GM12878 (cell line): ENCODE results near the gene PROC. TPM values are rescaled to one million over a fixed set of nuclear protein-coding genes. Genes with fewer than 3 reads are reported as not detected.

Source experiments
- ATAC-seq: fragments of 200-7000 bp; cut with Tn5 transposase; 3 replicates; pipeline ENCODE4 v1.9.1; 2020; ENCODE audit warnings: mild to moderate bottlenecking, moderate library complexity
- BruUV-seq: library from RNA; stranded (reverse); fragments of 400-500 nt; replicated peaks from 2 replicates; lab custom pipeline; 2021; lab: Mats Ljungman, UMichigan
- CTCF ChIA-PET: fragments of 300-600 bp; sonication (Branson Sonifier 250); formaldehyde crosslinking; extraction: SDS; loops from one replicate; lab custom pipeline; 2021; ENCODE audit warnings: inconsistent platforms; lab: Yijun Ruan, JAX
- POLR2A ChIA-PET: fragments of 350-600 bp; formaldehyde crosslinking; extraction: SDS; loops from one replicate; lab custom pipeline; 2021; ENCODE audit warnings: inconsistent platforms; lab: Charles Lee
- RAD21 ChIA-PET: fragments of 300-600 bp; sonication (Branson Sonifier 250); formaldehyde crosslinking; loops from one replicate; lab custom pipeline; 2023; ENCODE audit warnings: antibody characterized with exemption; ENCODE audit not compliant: unreplicated experiment; lab: Charles Lee
- SMC1A ChIA-PET: fragments of 300-600 bp; sonication (Branson Sonifier 250); formaldehyde crosslinking; loops from one replicate; lab custom pipeline; 2023; ENCODE audit not compliant: unreplicated experiment, uncharacterized antibody; lab: Charles Lee
- DNase-seq: peaks from one replicate; pipeline ENCODE4 v3.0.0-alpha.2; 2011; ENCODE audit warnings: low read depth, low spot score
- FAIRE-seq: peaks from 3 replicates; lab custom pipeline; 2011; peaks lifted over from hg19 to GRCh38; lab: Jason Lieb, UNC
- H2AFZ ChIP-seq: 2 replicates; pipeline ENCODE4 v1.6.0; 2011; ENCODE audit warnings: low read depth, low read length, control low read depth; ENCODE audit not compliant: control insufficient read depth
- H3K27ac ChIP-seq: 2 replicates; pipeline ENCODE4 v1.5.1; 2011; ENCODE audit warnings: control low read depth; ENCODE audit not compliant: control insufficient read depth, insufficient read depth
- H3K27me3 ChIP-seq, 2 experiments: replicated peaks in 1 of 2; 2 replicates each; pipeline versions ENCODE4 v1.6.0 to v1.6.1; 2011; ENCODE audit warnings: low read length in 1 of 2; ENCODE audit not compliant: control insufficient read depth in 2 of 2, insufficient read depth in 2 of 2
- H3K36me3 ChIP-seq, 2 experiments: 2 replicates each; pipeline ENCODE4 v1.5.1; 2011; ENCODE audit warnings: low read length in 1 of 2; ENCODE audit not compliant: control insufficient read depth in 2 of 2, insufficient read depth in 2 of 2
- H3K4me1 ChIP-seq: 2 replicates; pipeline ENCODE4 v1.6.1; 2011; ENCODE audit warnings: mild to moderate bottlenecking, low read length, moderate library complexity, mixed read lengths; ENCODE audit not compliant: control insufficient read depth, insufficient read depth
- H3K4me2 ChIP-seq: 2 replicates; pipeline ENCODE4 v1.6.0; 2011; ENCODE audit warnings: control low read depth; ENCODE audit not compliant: control insufficient read depth, insufficient read depth
- H3K4me3 ChIP-seq: fragments of 200-600 bp; sonication (generic); 2 replicates; pipeline ENCODE4 v1.5.1; 2016
- H3K79me2 ChIP-seq: 2 replicates; pipeline ENCODE4 v1.6.0; 2011; ENCODE audit warnings: low read length; ENCODE audit not compliant: control insufficient read depth, insufficient read depth
- H3K9ac ChIP-seq: 2 replicates; pipeline ENCODE4 v1.8.0; 2011; ENCODE audit warnings: low read length, control low read depth, mixed read lengths; ENCODE audit not compliant: control insufficient read depth, insufficient read depth
- H3K9me3 ChIP-seq: replicated peaks from 3 replicates; pipeline ENCODE4 v1.5.1; 2011; ENCODE audit warnings: mild to moderate bottlenecking, low read length; ENCODE audit not compliant: control insufficient read depth, insufficient read depth
- H4K20me1 ChIP-seq: 2 replicates; pipeline ENCODE4 v1.6.0; 2011; ENCODE audit not compliant: control insufficient read depth, insufficient read depth
- DPF2 ChIP-seq: fragments of 450-650 bp; IDR thresholded peaks from 2 replicates; pipeline ENCODE4 v1.6.1; 2017; ENCODE audit warnings: mild to moderate bottlenecking
- NFIC ChIP-seq: IDR thresholded peaks from 2 replicates; pipeline ENCODE4 v1.6.1; 2012; ENCODE audit warnings: low read depth, mild to moderate bottlenecking, inconsistent platforms, low read length, moderate library complexity
- NRF1 ChIP-seq: conservative IDR thresholded peaks from 2 replicates; pipeline ENCODE4 v1.6.1; 2011; ENCODE audit warnings: mild to moderate bottlenecking, low read depth, low read length, improper control_type of control experiment
- POLR2A ChIP-seq: IDR thresholded peaks from 2 replicates; pipeline ENCODE4 v1.6.1; 2011; ENCODE audit warnings: low read depth, mild to moderate bottlenecking, low read length
- RB1 ChIP-seq: fragments of 450-650 bp; formaldehyde crosslinking; IDR thresholded peaks from 2 replicates; pipeline ENCODE4 v1.6.1; 2017; ENCODE audit warnings: mild to moderate bottlenecking, borderline replicate concordance
- RUNX3 ChIP-seq: IDR thresholded peaks from 2 replicates; pipeline ENCODE4 v1.6.1; 2012; ENCODE audit warnings: low read length, inconsistent platforms
- SRF ChIP-seq, 2 experiments: IDR thresholded peaks; 2 replicates each; pipeline ENCODE4 v1.6.1; 2011; ENCODE audit warnings: low read depth in 2 of 2, low read length in 2 of 2, mild to moderate bottlenecking in 1 of 2, moderate library complexity in 1 of 2
- TAF1 ChIP-seq: IDR thresholded peaks from 2 replicates; pipeline ENCODE4 v1.6.1; 2011; ENCODE audit warnings: mild to moderate bottlenecking, low read depth, low read length, borderline replicate concordance
- TCF12 ChIP-seq: IDR thresholded peaks from 2 replicates; pipeline ENCODE4 v1.6.1; 2011; ENCODE audit warnings: low read depth, mild to moderate bottlenecking, low read length
- WGBS: methylation state at CpG from one replicate; pipeline ENCODE4 v1.1.6; 2016; ENCODE audit warnings: low lambda C conversion rate; ENCODE audit not compliant: insufficient replicate concordance, insufficient coverage; ENCODE audit errors: missing lambda C conversion rate; 5-methylcytosine and 5-hydroxymethylcytosine counted together
- in situ Hi-C: fragments of 300-500 bp; cut with MboI; formaldehyde crosslinking; loops from 9 replicates; pipeline ENCODE4 v1.14.3; 2018; ENCODE audit warnings: mixed read lengths
- intact Hi-C: fragments of 100-400 bp; cut with micrococcal nuclease; formaldehyde crosslinking; loops from one replicate; pipeline ENCODE4 v1.14.2; 2022; ENCODE audit not compliant: unreplicated experiment
- polyA plus RNA-seq, 11 experiments: library from polyadenylated mRNA; depleted of rRNA in 4 of 11; unstranded in 6 of 11; stranded (reverse) in 5 of 11; fragments of >200 nt; fragmentation: Nextera tagmentation in 4 of 11; fragmentation: Illumina TruSeq in 1 of 11; extraction: Ambion mirVana in 4 of 11; extraction: Trizol in 1 of 11; gene quantifications; 1 replicate in 1 of 11; 2 replicates in 10 of 11; pipeline versions ENCODE4 v1.2.1 to v1.2.3, GENCODE V29; 2011 to 2016; ENCODE audit warnings: inconsistent platforms in 2 of 11, missing spikeins in 2 of 11, low read depth in 1 of 11
- total RNA-seq, 4 experiments: library from RNA; depleted of rRNA in 3 of 4; stranded (reverse); fragments of >200 nt in 3 of 4; fragmentation: Illumina TruSeq in 1 of 4; extraction: Trizol in 1 of 4; gene quantifications; 2 replicates each; pipeline versions ENCODE4 v1.2.1 to v1.2.3, GENCODE V29; 2013 to 2021
- TF ChIP-seq, protein P1 (sequence below): fragments of 450-650 bp; IDR thresholded peaks from 2 replicates; pipeline ENCODE4 v1.6.1; 2016; ENCODE audit warnings: mild to moderate bottlenecking
- TF ChIP-seq, protein P2 (sequence below): fragments of 150-350 bp; IDR thresholded peaks from 2 replicates; pipeline ENCODE4 v1.6.1; 2016; ENCODE audit warnings: low read depth, low read length
- TF ChIP-seq, protein P3 (sequence below): fragments of 450-650 bp; formaldehyde crosslinking; IDR thresholded peaks from 2 replicates; pipeline ENCODE4 v1.4.0; 2022; ENCODE audit warnings: mild to moderate bottlenecking, moderate library complexity

Gene PROC
- total and polyA plus RNA-seq, 10 of the 15 experiments (the other 5 are each of a cell fraction or from before 2014, with no cell fraction given): not detected

DNA sequence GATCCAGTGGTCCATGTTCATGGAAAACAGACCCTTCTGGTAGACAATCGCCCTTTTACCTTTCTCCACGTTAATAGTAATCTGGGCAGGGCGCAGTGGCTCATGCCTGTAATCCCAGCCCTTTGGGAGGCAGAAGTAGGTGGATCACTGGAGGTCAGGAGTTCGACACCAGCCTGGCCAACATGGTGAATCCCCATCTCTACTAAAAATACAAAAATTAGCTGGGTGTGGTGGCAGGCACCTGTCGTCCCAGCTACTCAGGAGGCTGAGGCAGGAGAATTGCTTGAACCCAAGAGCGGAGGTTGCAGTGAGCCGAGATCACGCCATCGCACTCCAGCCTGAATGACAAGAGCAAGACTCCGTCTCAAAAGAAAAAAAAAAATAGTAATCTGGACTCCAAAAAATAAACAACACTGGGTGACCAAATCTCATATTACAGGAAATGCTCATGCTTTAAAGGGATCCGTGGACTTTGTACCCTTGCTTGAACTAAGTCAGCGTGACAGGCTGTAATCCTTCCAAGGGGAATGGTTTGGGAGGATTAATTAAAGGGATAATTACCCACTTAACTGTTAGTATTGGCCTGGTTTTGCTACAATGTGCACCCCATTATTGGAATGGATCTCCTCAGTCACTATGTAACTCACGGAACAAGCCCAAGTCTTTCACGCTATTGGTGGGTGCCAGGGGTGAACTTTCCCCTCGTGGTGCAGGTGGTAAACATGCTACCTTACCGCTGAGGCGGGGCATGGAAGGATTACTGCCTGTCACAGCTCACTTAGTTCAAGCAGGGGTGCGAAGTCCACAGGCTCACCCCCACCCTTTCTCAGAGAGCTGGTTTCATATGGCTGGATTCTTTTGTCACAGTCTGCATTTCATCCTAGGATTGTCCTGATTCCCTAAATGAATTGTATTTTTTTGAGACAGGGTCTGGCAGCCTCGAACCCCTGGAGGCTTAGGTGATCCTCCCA is 36.7 kb downstream of the PROC start (continued):
- TF ChIP-seq, protein P1, sequence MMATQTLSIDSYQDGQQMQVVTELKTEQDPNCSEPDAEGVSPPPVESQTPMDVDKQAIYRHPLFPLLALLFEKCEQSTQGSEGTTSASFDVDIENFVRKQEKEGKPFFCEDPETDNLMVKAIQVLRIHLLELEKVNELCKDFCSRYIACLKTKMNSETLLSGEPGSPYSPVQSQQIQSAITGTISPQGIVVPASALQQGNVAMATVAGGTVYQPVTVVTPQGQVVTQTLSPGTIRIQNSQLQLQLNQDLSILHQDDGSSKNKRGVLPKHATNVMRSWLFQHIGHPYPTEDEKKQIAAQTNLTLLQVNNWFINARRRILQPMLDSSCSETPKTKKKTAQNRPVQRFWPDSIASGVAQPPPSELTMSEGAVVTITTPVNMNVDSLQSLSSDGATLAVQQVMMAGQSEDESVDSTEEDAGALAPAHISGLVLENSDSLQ: no peak
- no peak for TF ChIP-seq TCF12
- no peak for TF ChIP-seq TAF1
- no peak for TF ChIP-seq DPF2
- TF ChIP-seq NRF1: no peak

DNA sequence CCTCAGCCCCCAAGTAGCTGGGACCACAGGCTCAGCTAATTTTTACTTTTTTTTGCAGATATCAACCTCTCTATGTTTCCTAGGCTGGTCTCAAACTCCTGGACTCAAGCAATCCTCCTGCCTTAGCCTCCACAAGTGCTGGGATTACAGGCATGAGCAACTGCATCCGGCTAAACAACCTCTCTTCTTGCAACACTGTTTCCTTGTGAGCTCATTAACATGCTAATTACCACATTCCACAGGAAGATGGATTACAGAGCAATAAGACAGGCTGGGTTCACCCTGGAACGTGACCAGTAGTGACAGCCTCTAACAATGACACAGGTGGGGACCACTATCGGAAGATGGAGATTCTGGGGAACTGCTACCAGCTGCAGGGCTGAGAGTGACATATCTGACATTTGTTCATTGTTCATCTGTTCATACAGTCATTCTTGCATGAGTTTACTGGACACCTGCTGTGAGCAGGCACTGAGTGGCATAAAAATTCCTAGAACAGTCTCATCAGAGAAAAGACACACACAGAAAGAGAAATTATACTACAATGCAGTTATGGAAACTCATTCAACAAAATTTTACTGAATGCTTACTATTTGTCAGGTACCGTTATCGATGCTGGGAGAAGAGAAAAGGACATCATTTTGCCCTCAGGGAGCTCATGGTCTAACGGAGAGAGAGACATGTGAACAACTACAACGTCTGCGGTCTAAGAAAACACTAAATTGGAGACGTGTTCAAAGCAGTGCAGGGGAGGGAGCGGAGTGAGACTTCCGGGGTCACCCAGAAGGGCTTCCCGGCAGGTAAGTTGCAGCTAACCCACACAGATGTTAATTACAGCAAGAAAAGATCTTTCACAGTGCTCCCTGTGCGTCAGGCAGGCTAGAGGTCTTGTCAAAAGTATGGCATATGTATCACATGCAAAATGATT is 37.6 kb downstream of the PROC start:
- WGBS: 91% methylated on average over 13 of the region's 13 CpGs
- Histone ChIP-seq H3K4me3 (no peak overlapping the region), H4K20me1 (no peaks in the 10 kb centered on the region), H3K27ac (no peak overlapping the region), H2AFZ (no peak overlapping the region), H3K79me2 (no peaks in the 10 kb centered on the region), H3K9ac (no peak overlapping the region), H3K36me3 (no peaks in the 10 kb centered on the region), H3K4me1 (no peaks in the 10 kb centered on the region; the same call in 1 of the 2 replicates), H3K4me2 (no peak overlapping the region), H3K9me3 (no peaks in the 10 kb centered on the region), H3K27me3 (no peaks in the 10 kb centered on the region)
- BruUV-seq: no TSS peak
- ChIA-PET CTCF (interaction anchor here (1.3 to 1.4 kb wide), 3 partner anchors 9 to 259 kb away, joined by 3 to 5 read pairs (median 4); no protein-coding TSS in a partner anchor), RAD21 (no interaction called here), SMC1A (interaction anchor here (0.5 kb wide), 1 partner anchor 199 kb away, joined by 3 read pairs; no protein-coding TSS in a partner anchor), POLR2A (no interaction called here)
- in situ Hi-C loops (no loop called here), intact Hi-C loops (no loop called here)
- FAIRE-seq (no peak), ATAC-seq (no peak), DNase-seq (no peak)
- TF ChIP-seq RUNX3: no peak
- no peak for TF ChIP-seq RB1
- TF ChIP-seq, protein P2, sequence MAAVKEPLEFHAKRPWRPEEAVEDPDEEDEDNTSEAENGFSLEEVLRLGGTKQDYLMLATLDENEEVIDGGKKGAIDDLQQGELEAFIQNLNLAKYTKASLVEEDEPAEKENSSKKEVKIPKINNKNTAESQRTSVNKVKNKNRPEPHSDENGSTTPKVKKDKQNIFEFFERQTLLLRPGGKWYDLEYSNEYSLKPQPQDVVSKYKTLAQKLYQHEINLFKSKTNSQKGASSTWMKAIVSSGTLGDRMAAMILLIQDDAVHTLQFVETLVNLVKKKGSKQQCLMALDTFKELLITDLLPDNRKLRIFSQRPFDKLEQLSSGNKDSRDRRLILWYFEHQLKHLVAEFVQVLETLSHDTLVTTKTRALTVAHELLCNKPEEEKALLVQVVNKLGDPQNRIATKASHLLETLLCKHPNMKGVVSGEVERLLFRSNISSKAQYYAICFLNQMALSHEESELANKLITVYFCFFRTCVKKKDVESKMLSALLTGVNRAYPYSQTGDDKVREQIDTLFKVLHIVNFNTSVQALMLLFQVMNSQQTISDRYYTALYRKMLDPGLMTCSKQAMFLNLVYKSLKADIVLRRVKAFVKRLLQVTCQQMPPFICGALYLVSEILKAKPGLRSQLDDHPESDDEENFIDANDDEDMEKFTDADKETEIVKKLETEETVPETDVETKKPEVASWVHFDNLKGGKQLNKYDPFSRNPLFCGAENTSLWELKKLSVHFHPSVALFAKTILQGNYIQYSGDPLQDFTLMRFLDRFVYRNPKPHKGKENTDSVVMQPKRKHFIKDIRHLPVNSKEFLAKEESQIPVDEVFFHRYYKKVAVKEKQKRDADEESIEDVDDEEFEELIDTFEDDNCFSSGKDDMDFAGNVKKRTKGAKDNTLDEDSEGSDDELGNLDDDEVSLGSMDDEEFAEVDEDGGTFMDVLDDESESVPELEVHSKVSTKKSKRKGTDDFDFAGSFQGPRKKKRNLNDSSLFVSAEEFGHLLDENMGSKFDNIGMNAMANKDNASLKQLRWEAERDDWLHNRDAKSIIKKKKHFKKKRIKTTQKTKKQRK: no peak
- TF ChIP-seq, protein P3, sequence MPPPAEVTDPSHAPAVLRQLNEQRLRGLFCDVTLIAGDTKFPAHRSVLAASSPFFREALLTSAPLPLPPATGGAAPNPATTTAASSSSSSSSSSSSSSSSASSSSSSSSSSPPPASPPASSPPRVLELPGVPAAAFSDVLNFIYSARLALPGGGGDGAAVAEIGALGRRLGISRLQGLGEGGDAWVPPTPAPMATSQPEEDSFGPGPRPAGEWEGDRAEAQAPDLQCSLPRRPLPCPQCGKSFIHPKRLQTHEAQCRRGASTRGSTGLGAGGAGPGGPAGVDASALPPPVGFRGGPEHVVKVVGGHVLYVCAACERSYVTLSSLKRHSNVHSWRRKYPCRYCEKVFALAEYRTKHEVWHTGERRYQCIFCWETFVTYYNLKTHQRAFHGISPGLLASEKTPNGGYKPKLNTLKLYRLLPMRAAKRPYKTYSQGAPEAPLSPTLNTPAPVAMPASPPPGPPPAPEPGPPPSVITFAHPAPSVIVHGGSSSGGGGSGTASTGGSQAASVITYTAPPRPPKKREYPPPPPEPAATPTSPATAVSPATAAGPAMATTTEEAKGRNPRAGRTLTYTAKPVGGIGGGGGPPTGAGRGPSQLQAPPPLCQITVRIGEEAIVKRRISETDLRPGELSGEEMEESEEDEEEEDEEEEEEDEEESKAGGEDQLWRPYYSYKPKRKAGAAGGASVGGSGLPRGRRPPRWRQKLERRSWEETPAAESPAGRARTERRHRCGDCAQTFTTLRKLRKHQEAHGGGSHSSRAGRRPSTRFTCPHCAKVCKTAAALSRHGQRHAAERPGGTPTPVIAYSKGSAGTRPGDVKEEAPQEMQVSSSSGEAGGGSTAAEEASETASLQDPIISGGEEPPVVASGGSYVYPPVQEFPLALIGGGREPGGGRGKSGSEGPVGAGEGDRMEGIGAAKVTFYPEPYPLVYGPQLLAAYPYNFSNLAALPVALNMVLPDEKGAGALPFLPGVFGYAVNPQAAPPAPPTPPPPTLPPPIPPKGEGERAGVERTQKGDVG (CRISPR knock-in tag): no peak
- no peak for TF ChIP-seq SRF (IDR thresholded peaks at IDR 0.05; ENCODE audit: low read depth in 2 of 2, low read length in 2 of 2)
- no peak for TF ChIP-seq POLR2A
- TF ChIP-seq NFIC: no peak
